NCI-H1417 (cell line): ENCODE measurements around the gene DTWD1.
"Not testable (repeated sequence)": the region's sequence is repeated elsewhere in the genome, so short reads cannot be mapped to it uniquely, and the experiment has no call there.

Experiments
- DNase-seq, 3 experiments: peaks; one replicate each; lab custom pipeline; 2025; lab: John Stamatoyannopoulos, UW

DTWD1 gene, protein sequence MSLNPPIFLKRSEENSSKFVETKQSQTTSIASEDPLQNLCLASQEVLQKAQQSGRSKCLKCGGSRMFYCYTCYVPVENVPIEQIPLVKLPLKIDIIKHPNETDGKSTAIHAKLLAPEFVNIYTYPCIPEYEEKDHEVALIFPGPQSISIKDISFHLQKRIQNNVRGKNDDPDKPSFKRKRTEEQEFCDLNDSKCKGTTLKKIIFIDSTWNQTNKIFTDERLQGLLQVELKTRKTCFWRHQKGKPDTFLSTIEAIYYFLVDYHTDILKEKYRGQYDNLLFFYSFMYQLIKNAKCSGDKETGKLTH

DNA sequence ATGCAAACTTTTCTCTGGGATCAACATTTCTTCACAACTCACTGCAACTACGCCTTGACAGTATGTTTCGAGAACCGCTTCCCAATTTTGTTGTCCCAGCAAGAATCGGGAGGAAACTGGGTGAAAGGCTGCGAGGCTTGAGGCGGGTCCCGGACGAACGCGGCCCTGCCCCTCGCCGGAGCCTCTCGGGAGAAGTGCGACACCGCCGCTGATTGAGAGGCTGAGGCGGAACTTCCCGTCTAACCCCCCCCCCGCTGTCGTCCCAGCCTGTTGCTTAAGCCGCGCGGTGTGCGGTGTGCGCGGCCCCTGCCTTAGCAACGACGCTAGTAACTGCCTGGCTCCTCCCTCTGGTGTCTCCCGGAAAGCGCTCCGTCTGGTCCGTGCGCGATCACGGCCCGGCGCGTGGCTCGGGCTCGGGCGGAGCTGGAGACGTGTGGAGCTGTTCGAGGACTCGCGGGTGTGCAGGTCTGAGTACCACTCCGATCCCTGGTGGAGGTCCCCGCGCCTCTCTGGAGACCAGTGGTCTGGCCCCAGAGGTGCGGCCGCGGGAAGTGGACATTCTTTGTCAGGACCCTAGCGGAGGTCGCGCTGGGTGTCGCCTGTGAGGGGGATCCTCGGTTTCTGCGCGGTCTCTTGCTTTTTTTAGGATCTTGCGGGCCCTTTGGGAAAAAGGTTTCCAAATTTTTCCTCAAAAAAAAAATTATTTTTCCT is at the start of gene DTWD1, which contains the start of gene FAM227B:
Gene DTWD1, plus strand, starts transcription at position 391 of the 711 bp plus-strand sequence. CDS start 4,120 bp downstream, outside the sequence.
Gene FAM227B, minus strand, starts transcription at position 161 of the 711 bp plus-strand sequence. CDS start 5,647 bp downstream, outside the sequence.
- DNase-seq, result peak; percentile 90 to 95 (median 92)

DNA sequence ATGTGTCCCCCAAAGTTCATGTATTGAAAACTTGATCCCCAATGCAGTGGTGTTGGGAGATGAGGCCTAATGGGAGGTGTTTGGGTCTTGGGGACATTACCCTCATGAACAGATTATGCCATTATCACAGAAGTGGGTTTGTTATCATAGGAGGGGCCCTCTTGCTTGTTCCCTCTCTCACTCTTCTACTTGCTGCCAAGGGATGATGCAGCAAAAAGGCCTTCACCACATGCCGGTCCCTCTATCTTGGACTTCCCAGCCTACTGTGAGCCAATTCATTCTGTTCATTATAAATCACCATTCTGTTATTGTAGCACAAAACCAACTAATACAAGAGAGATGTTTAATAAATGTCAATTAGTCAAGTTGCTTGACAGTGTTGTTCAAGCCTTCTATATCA is 47.4 kb upstream of the DTWD1 start:
- DNase-seq, result no peak

DNA sequence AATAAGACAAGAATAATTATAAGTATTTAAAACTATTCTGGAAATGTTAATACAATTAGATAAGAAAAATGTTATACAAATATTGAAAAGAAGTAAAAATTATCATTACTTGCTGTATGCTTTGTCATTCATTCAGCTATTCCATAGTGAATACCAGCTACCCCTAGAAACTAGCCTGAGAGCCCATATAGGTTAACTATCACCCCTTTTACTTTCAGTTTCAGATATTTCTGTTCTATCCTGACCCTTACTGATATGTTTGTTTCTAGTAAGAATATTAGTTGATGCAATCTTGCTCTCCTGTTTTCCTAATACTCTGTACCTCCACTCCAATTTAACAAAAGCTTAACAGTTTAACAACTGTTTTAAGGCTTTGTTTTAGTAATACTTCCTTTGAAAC is 31.8 kb upstream of the DTWD1 start:
- DNase-seq, result no peak

GRCh38 chr15:49592829-49593316 is 28.0 kb upstream of the DTWD1 start:
- not testable (repeated sequence) for DNase-seq

DNA sequence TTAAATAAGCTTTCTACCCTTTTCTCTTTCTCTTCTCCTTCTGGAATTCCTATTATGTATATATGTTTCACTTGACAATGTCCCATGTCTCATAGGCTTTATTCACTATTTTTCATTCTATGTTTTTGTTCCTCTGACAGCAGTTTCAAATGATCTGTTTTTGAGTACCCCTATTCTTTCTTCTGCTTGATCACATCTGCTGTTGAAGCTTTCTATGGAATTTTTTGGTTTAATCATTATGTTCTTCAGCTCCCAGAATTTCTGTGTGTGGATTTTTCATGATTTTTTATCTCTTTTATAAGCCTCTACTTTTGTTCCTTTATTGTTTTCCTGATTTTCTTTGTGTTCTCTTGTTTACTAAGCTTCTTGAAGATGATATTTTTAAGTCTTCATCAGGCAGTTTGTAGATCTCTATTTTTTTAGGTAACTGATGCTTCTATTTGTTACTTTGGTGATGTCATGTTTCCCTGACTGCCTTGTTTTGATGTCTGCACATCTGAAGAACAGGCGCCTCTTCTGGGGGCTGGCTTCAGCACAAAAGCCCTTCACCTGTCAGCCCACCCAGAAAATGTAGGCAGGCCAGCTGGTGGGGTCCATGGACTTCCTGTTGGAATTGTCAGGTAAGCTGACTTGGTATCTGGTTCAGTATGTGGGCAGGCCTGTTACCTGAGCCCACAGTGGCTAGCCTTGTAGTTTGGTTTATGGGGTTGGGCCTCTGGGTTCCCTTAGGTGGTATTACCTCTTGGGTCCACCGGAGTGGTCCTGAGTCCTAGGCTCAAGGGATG is 16.0 kb upstream of the DTWD1 start:
- no peak for DNase-seq

DNA sequence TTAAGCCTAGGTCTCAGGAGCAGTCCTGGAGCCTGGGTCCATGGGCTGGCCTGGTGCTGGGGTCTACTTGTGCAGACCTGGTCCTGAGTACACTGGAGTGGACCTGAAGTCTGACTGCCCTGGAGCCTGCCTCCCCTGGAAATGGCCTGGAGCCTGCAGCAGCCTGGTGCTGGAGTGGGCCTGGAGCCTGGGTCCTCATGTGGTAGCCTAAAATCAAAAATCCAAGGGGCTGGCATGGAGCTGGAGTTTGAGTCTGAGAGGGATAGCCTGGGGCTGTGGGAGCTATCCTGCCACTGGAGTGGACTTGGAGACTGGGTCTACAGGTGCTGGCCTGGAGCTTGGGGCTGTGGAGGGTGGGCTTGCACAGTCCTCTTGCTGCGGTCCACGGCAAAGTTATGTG is 15.3 kb upstream of the DTWD1 start:
- no peak for DNase-seq

- DNase-seq, result no peak
Measured at GRCh38 chr15:49606594-49606993, 14.3 kb upstream of the DTWD1 start.

GRCh38 chr15:49610157-49610918 is 10.5 kb upstream of the DTWD1 start:
- DNase-seq, result no peak

DNA sequence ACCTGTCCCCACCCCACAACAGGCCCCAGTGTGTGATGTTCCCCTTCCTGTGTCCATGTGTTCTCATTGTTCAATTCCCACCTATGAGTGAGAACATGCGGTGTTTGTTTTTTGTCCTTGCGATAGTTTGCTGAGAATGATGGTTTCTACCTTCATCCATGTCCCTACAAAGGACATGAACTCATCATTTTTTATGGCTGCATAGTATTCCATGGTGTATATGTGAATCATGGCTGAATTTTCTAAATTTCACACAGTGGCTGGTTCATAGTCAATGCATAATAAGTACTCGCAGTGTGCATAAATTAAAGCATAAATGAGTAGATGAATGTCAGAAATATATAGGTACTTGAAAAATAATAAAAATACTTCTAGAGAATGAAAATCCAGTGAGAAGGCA is 8.6 kb upstream of the DTWD1 start:
- not testable (repeated sequence) for DNase-seq

DNA sequence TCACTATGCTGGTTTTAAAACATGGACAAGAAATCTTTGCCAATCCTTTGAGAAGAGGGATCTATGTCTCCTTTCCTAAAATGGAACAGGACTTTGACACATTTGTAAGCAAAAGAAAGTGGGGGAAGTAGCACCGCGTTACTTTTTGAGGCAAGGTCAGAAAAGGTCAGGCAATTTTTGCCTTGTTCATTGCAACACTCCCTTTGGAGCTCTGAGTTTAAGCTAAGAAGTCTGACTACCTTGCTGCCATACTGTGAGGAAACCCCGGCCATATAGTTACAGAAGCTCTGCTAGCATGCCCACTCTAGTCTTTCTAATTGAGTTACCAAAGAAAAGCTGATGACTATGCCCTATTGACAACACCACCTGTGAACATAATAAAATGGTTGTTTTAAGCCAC is 1.6 kb upstream of the DTWD1 start:
- no peak for DNase-seq

GRCh38 chr15:49620199-49620598 is 649 bp upstream of the DTWD1 start:
- DNase-seq, result peak in 1 of 3 experiments; percentile 15

DNA sequence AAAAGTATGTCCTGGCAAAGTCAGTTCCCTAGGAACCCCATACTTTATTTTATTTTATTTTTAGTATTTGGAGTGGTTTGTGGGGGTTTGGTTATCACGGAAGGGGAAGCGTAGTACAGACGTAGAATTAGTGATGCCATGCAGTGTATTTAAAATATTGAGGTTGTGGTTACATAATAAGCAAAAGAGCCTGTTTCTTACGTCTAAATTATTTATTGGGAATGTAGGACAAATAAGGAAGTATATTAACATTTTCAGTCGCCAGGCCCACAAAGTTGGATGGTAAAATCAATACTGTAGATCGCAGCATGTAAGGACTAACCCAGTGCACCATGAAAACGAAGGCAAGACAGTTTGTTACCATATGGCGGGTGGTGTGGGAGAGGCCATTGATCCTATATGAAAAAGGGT is 558 bp downstream of the DTWD1 start:
- peak in 2 of 3 experiments; percentile 40 to 65 for DNase-seq

- DNase-seq, result peak in 1 of 3 experiments; percentile 20
Measured at GRCh38 chr15:49621887-49622286, 1.0 kb downstream of the DTWD1 start.

DNA sequence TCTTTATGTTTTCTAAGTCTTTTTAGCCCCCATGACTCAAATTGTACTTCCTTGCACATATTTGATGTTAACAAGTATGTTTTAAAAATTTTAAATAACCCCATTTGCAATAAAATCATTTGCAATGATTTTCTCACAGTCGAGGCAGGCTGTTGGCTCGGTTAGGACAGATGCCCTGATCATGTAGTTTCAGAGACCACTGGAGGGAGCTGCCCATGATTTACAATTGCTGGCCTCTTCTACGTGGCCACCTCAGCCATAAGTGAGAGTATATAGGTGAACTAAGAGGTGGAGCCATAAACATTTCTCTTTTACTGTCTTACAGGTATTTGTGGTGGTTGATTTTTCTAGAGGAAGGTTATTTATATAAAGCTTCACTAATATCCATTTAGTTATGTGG is 1.7 kb downstream of the DTWD1 start:
- no peak for DNase-seq

DNA sequence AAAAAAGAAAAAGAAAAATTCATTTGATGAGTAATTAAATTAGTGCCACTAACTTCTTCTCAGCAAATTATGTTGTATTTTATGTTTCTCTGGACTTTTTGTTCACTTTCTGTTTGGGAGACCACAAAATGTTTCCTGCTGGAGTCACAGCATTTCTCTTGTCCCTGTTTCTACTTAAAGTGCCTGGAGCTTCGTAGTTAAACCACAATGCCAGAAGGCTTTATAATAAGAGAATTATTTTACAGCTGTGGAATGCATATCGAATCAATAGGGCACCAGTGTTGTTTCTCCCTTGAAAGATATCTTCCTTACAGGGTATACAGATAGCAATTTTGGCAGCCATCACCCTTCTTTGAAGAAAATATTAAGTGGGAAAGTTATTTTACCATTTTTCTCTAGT is 3.2 kb downstream of the DTWD1 start:
- no peak for DNase-seq

- no peak for DNase-seq
Measured at GRCh38 chr15:49625460-49626036, 4.7 kb downstream of the DTWD1 start.

GRCh38 chr15:49627407-49627877 is 6.6 kb downstream of the DTWD1 start:
- no peak for DNase-seq

GRCh38 chr15:49628379-49628778 is 7.5 kb downstream of the DTWD1 start:
- DNase-seq, result no peak

- no peak for DNase-seq
Measured at GRCh38 chr15:49637857-49638256, 17.0 kb downstream of the DTWD1 start.

DNA sequence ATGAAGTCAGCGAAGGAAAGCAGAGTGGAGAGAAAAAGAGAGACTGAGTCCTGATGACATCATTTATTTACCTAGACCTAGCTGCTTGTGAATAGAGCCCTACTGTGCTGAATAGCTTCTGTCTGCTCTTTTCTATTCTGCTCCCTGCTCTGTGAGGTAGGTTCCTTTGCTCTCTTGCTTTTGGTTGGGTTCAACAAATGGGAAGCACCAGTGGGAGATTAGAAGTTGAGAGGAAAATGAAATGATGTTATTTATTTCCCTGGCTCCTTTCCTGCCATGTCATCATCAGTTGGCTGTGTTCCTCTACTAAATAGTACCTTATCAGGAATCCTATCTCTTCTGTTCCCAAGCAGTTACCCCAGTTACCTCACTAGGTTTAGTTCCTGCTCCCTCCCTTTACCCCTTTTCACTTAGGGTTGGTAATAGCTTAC is 23.5 kb downstream of the DTWD1 start:
- DNase-seq, result no peak

- no peak for DNase-seq
Measured at GRCh38 chr15:49645277-49645676, 24.4 kb downstream of the DTWD1 start.
